ENCODE results near the gene AMH.

Gene AMH

GRCh38 chr19:2237869-2238153, 11.3 kb upstream of the AMH start:
- H3K4me1 ChIP-seq (ENCODE audit: insufficient read depth, low read length, poor library complexity, severe bottlenecking) = peaks cover 60% of the 10 kb centered on the region
- no peak for TF ChIP-seq EZH2phosphoT487 (IDR thresholded peaks at IDR 0.05; ENCODE audit: borderline replicate concordance)
- no peak for TF ChIP-seq CTCF (conservative IDR thresholded peaks at IDR 0.05; ENCODE audit: low read length)
- no peaks in the 10 kb centered on the region for H3K9me3 ChIP-seq (ENCODE audit: insufficient read depth, low read depth, low read length)
- H3K9ac ChIP-seq (ENCODE audit: low read depth, low read length, poor library complexity, severe bottlenecking) = peak overlapping the region; percentile 86
- no peaks in the 10 kb centered on the region for H3K9me2 ChIP-seq (replicated peaks; ENCODE audit: low read depth, low read length)
- peaks cover 82% of the 10 kb centered on the region for H4K20me1 ChIP-seq (ENCODE audit: insufficient read depth, low read length, poor library complexity, severe bottlenecking)
- no peaks in the 10 kb centered on the region for H3K27me3 ChIP-seq (ENCODE audit: insufficient read depth, low read length, poor library complexity, severe bottlenecking)
- peak overlapping the region; percentile 100 for H3K4me2 ChIP-seq (ENCODE audit: low read depth, low read length, poor library complexity, severe bottlenecking)
- H2AFZ ChIP-seq (ENCODE audit: low read length) = no peak overlapping the region
- H3F3A ChIP-seq (ENCODE audit: low read depth) = peaks cover 3% of the 10 kb centered on the region; the same call in 1 of the 2 replicates
- peaks cover 8% of the 10 kb centered on the region; the same call in 1 of the 2 replicates for H3K36me3 ChIP-seq (ENCODE audit: insufficient read depth, low read length)
- peaks cover 94% of the 10 kb centered on the region for H3K79me2 ChIP-seq (ENCODE audit: insufficient read depth, low read length)
- peak overlapping the region; percentile 93 for H3K4me3 ChIP-seq (ENCODE audit: low read length, poor library complexity, severe bottlenecking)

- H3K9ac ChIP-seq (ENCODE audit: low read depth, low read length, poor library complexity, severe bottlenecking) = peak overlapping the region; percentile 86
- no peak overlapping the region for H2AFZ ChIP-seq (ENCODE audit: low read length)
- peak overlapping the region; percentile 93 for H3K4me3 ChIP-seq (ENCODE audit: low read length, poor library complexity, severe bottlenecking)
- TF ChIP-seq CTCF (conservative IDR thresholded peaks at IDR 0.05; ENCODE audit: low read length) (no peak), EZH2phosphoT487 (IDR thresholded peaks at IDR 0.05; ENCODE audit: borderline replicate concordance) (no peak)
- H3K36me3 ChIP-seq (ENCODE audit: insufficient read depth, low read length) = peaks cover 20% of the 10 kb centered on the region; the same call in 1 of the 2 replicates
- peaks cover 87% of the 10 kb centered on the region for H4K20me1 ChIP-seq (ENCODE audit: insufficient read depth, low read length, poor library complexity, severe bottlenecking)
- H3K79me2 ChIP-seq (ENCODE audit: insufficient read depth, low read length) = peaks cover 94% of the 10 kb centered on the region
- H3K27me3 ChIP-seq (ENCODE audit: insufficient read depth, low read length, poor library complexity, severe bottlenecking) = no peaks in the 10 kb centered on the region
- H3K9me2 ChIP-seq (replicated peaks; ENCODE audit: low read depth, low read length) = no peaks in the 10 kb centered on the region
- no peaks in the 10 kb centered on the region for H3K9me3 ChIP-seq (ENCODE audit: insufficient read depth, low read depth, low read length)
- peaks cover 3% of the 10 kb centered on the region; the same call in 1 of the 2 replicates for H3F3A ChIP-seq (ENCODE audit: low read depth)
- H3K4me2 ChIP-seq (ENCODE audit: low read depth, low read length, poor library complexity, severe bottlenecking) = peak overlapping the region; percentile 100
- peaks cover 52% of the 10 kb centered on the region for H3K4me1 ChIP-seq (ENCODE audit: insufficient read depth, low read length, poor library complexity, severe bottlenecking)
These were observed 9.9 kb upstream of the AMH start for GRCh38 chr19:2239173-2239572.

GRCh38 chr19:2239771-2240770, 9.1 kb upstream of the AMH start:
- Histone ChIP-seq H3K4me1 (ENCODE audit: insufficient read depth, low read length, poor library complexity, severe bottlenecking) (peaks cover 45% of the 10 kb centered on the region), H3K4me2 (ENCODE audit: low read depth, low read length, poor library complexity, severe bottlenecking) (peak overlapping the region; percentile 100)
- TF ChIP-seq EZH2phosphoT487 (IDR thresholded peaks at IDR 0.05; ENCODE audit: borderline replicate concordance) (no peak), CTCF (conservative IDR thresholded peaks at IDR 0.05; ENCODE audit: low read length) (no peak)

More at GRCh38 chr19:2239771-2240770, 9.1 kb upstream of the AMH start:
- Histone ChIP-seq H3F3A (ENCODE audit: low read depth) (peaks cover 3% of the 10 kb centered on the region; the same call in 1 of the 2 replicates), H3K4me3 (ENCODE audit: low read length, poor library complexity, severe bottlenecking) (peak overlapping the region; percentile 93), H3K79me2 (ENCODE audit: insufficient read depth, low read length) (peaks cover 92% of the 10 kb centered on the region), H4K20me1 (ENCODE audit: insufficient read depth, low read length, poor library complexity, severe bottlenecking) (peaks cover 78% of the 10 kb centered on the region), H2AFZ (ENCODE audit: low read length) (no peak overlapping the region), H3K27me3 (ENCODE audit: insufficient read depth, low read length, poor library complexity, severe bottlenecking) (no peaks in the 10 kb centered on the region), H3K9ac (ENCODE audit: low read depth, low read length, poor library complexity, severe bottlenecking) (peak overlapping the region; percentile 86), H3K9me3 (ENCODE audit: insufficient read depth, low read depth, low read length) (no peaks in the 10 kb centered on the region), H3K9me2 (replicated peaks; ENCODE audit: low read depth, low read length) (no peaks in the 10 kb centered on the region), H3K36me3 (ENCODE audit: insufficient read depth, low read length) (peaks cover 29% of the 10 kb centered on the region; the same call in 1 of the 2 replicates)

All from Loucy (cell line).